Astrocyte (in vitro differentiated cells and primary cell): ENCODE results near the gene SP9. TPM values are rescaled to one million over a fixed set of nuclear protein-coding genes. Genes with fewer than 3 reads are reported as not detected.
A peak's percentile ranks its signal among the peaks of the same experiment; 100 is the strongest.

Source experiments
- DNase-seq: peaks from one replicate; pipeline ENCODE4 v3.0.0-alpha.2; 2010; ENCODE audit warnings: low read depth
- FAIRE-seq: peaks from 2 replicates; lab custom pipeline; 2011; peaks lifted over from hg19 to GRCh38; lab: Jason Lieb, UNC
- H2AFZ ChIP-seq: 2 replicates; pipeline ENCODE4 v1.6.0; 2012; ENCODE audit warnings: low read depth, low read length, inconsistent platforms
- H3K27ac ChIP-seq: 2 replicates; pipeline ENCODE4 v1.5.1; 2011; ENCODE audit warnings: low read depth, low read length, inconsistent platforms
- H3K27me3 ChIP-seq: 2 replicates; pipeline ENCODE4 v1.6.0; 2011; ENCODE audit warnings: low read length, inconsistent platforms; ENCODE audit not compliant: insufficient read depth
- H3K36me3 ChIP-seq: 2 replicates; pipeline ENCODE4 v1.5.1; 2011; ENCODE audit warnings: low read length, inconsistent platforms; ENCODE audit not compliant: insufficient read depth
- H3K4me1 ChIP-seq: 2 replicates; pipeline ENCODE4 v1.5.1; 2011; ENCODE audit warnings: low read length, inconsistent platforms; ENCODE audit not compliant: insufficient read depth
- H3K4me2 ChIP-seq: 2 replicates; pipeline ENCODE4 v1.6.0; 2012; ENCODE audit warnings: low read length, inconsistent platforms
- H3K4me3 ChIP-seq: 2 replicates; pipeline ENCODE4 v1.5.1; 2011; ENCODE audit warnings: low read depth, mild to moderate bottlenecking, low read length, inconsistent platforms; ENCODE audit not compliant: insufficient read depth
- H3K79me2 ChIP-seq: 2 replicates; pipeline ENCODE4 v1.6.0; 2012; ENCODE audit warnings: mild to moderate bottlenecking, low read length, inconsistent platforms; ENCODE audit not compliant: insufficient read depth
- H3K9ac ChIP-seq: 2 replicates; pipeline ENCODE4 v1.6.0; 2012; ENCODE audit warnings: mild to moderate bottlenecking, low read length, inconsistent platforms
- H3K9me3 ChIP-seq: 2 replicates; pipeline ENCODE4 v1.5.1; 2012; ENCODE audit warnings: low read depth, mild to moderate bottlenecking, low read length, inconsistent platforms; ENCODE audit not compliant: insufficient read depth
- H4K20me1 ChIP-seq: 2 replicates; pipeline ENCODE4 v1.6.0; 2012; ENCODE audit warnings: low read length, inconsistent platforms; ENCODE audit not compliant: insufficient read depth
- H3K27ac Mint-ChIP-seq: one replicate; pipeline ENCODE4 v1.8.0; 2021; ENCODE audit warnings: mild to moderate bottlenecking, mixed read lengths; ENCODE audit not compliant: unreplicated experiment
- H3K27me3 Mint-ChIP-seq: one replicate; pipeline ENCODE4 v1.8.0; 2021; ENCODE audit warnings: low read depth, mixed read lengths; ENCODE audit not compliant: unreplicated experiment
- H3K36me3 Mint-ChIP-seq: one replicate; pipeline ENCODE4 v1.8.0; 2021; ENCODE audit warnings: low read depth, mixed read lengths; ENCODE audit not compliant: unreplicated experiment
- H3K4me1 Mint-ChIP-seq: one replicate; pipeline ENCODE4 v1.8.0; 2021; ENCODE audit warnings: low read depth, mixed read lengths; ENCODE audit not compliant: unreplicated experiment
- H3K4me3 Mint-ChIP-seq: one replicate; pipeline ENCODE4 v1.8.0; 2021; ENCODE audit warnings: mild to moderate bottlenecking, moderate library complexity, mixed read lengths; ENCODE audit not compliant: unreplicated experiment
- H3K9me3 Mint-ChIP-seq: one replicate; pipeline ENCODE4 v1.8.0; 2021; ENCODE audit warnings: mild to moderate bottlenecking, mixed read lengths; ENCODE audit not compliant: unreplicated experiment
- EZH2 ChIP-seq: IDR thresholded peaks from 2 replicates; pipeline ENCODE4 v1.6.1; 2012; ENCODE audit warnings: mild to moderate bottlenecking, low read length, inconsistent platforms; ENCODE audit not compliant: insufficient read depth
- total RNA-seq: library from RNA; stranded (reverse); gene quantifications from 2 replicates; pipeline ENCODE4 v1.2.1, GENCODE V29; 2021
- TF ChIP-seq, protein P1 (sequence below): IDR thresholded peaks from 2 replicates; pipeline ENCODE4 v1.5.1; 2011; ENCODE audit warnings: low read depth, mild to moderate bottlenecking, inconsistent platforms, low read length, moderate library complexity; ENCODE audit not compliant: insufficient read depth

SP9 gene
- total RNA-seq, 1 donor from 2014 or later: not detected

DNA sequence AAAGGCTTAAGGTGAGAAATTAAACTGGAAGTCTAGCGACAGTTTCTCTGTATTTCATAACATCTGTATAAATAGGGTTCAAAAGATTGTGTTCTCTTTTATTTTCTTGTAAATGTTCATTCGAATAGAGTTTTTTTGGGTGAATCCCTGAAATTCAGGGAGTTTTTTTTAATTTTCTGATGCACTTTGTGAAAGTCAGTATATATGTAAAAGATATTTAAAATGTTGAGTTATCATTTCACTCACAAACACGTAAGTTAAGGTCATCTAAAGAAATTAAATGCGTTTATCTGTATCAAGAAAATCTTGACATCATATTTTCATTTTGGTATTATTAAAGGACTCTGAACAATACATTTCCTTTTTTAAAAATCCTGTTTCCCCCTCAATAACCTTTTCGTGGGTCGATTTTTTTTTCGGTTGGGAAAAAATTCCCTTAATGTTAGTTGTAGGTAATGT is 3.4 kb downstream of the SP9 start:
- Histone ChIP-seq H3K27me3 (peaks cover 94% of the 10 kb centered on the region), H3K4me2 (peak overlapping the region; percentile 71), H3K27ac (no peak overlapping the region), H3K4me1 (peaks cover 14% of the 10 kb centered on the region), H2AFZ (no peak overlapping the region), H4K20me1 (peaks cover 32% of the 10 kb centered on the region), H3K9ac (no peak overlapping the region), H3K4me3 (no peak overlapping the region), H3K79me2 (no peaks in the 10 kb centered on the region), H3K36me3 (no peaks in the 10 kb centered on the region), H3K9me3 (no peaks in the 10 kb centered on the region)
- Mint-ChIP-seq H3K9me3 (peaks cover 17% of the 10 kb centered on the region), H3K4me3 (no peak overlapping the region), H3K4me1 (peaks cover 12% of the 10 kb centered on the region), H3K36me3 (no peaks in the 10 kb centered on the region), H3K27ac (no peak overlapping the region), H3K27me3 (peaks cover 56% of the 10 kb centered on the region)
- DNase-seq (no peak), FAIRE-seq (no peak)
- TF ChIP-seq EZH2: no peak
- TF ChIP-seq, protein P1, sequence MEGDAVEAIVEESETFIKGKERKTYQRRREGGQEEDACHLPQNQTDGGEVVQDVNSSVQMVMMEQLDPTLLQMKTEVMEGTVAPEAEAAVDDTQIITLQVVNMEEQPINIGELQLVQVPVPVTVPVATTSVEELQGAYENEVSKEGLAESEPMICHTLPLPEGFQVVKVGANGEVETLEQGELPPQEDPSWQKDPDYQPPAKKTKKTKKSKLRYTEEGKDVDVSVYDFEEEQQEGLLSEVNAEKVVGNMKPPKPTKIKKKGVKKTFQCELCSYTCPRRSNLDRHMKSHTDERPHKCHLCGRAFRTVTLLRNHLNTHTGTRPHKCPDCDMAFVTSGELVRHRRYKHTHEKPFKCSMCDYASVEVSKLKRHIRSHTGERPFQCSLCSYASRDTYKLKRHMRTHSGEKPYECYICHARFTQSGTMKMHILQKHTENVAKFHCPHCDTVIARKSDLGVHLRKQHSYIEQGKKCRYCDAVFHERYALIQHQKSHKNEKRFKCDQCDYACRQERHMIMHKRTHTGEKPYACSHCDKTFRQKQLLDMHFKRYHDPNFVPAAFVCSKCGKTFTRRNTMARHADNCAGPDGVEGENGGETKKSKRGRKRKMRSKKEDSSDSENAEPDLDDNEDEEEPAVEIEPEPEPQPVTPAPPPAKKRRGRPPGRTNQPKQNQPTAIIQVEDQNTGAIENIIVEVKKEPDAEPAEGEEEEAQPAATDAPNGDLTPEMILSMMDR: no peak

DNA sequence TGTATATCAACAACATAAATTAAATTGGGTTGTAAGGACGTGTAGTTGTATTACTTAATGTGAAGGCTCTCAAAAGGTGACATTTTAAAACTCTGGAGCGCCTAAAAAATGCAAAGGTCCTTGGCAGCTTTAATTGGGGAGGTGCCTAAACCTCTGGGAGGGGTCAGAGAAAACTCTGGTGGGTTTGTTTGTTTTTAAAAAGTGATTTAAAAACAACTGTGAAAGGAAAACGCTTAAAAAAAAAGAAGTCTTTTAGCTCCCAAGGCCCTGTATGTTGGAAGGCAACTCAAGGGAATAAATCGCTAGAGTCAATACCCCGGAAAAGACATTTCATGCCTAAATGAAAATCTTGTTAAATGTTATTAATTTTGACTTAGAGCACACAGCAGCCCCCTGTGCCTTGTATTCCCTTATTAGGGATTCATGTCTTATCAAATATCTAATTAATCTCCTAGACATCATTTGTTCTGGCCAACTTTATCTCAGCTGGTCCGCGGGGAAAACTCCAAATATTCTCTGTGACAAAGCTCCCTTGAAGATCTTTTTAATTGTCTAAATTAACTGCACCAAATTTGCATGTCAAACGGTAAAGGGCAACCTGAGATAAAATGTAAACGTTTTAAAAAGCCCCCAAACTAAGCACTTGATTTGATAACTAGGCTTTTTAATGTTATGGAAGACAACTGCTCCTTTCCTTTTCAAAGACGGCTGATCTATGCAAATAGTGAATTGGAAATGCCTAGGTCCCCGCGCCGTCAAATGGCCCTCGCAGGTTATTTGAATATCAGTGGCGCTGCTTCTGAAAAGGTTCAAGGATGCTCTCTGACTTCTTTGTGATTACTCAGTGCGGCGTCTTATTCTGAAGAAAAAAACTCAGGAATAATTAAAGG is 4.2 kb downstream of the SP9 start:
- TF ChIP-seq, protein P1: no peak
- TF ChIP-seq EZH2: no peak
- FAIRE-seq: no peak
- H3K4me3 Mint-ChIP-seq: no peak overlapping the region

More for the DNA sequence above, 4.2 kb downstream of the SP9 start:
- Histone ChIP-seq H3K27ac (no peak overlapping the region), H4K20me1 (peaks cover 30% of the 10 kb centered on the region), H3K27me3 (peaks cover 94% of the 10 kb centered on the region), H3K4me2 (no peak overlapping the region), H3K9ac (no peak overlapping the region), H3K79me2 (no peaks in the 10 kb centered on the region), H3K36me3 (no peaks in the 10 kb centered on the region), H3K4me3 (no peak overlapping the region), H3K9me3 (no peaks in the 10 kb centered on the region), H2AFZ (no peak overlapping the region), H3K4me1 (peaks cover 8% of the 10 kb centered on the region)
- DNase-seq: no peak
- Mint-ChIP-seq H3K4me1 (peaks cover 11% of the 10 kb centered on the region), H3K27ac (no peak overlapping the region), H3K9me3 (peaks cover 15% of the 10 kb centered on the region), H3K27me3 (peaks cover 54% of the 10 kb centered on the region), H3K36me3 (no peaks in the 10 kb centered on the region)
